Measurements from ENCODE around the gene ABTB2.

DNA sequence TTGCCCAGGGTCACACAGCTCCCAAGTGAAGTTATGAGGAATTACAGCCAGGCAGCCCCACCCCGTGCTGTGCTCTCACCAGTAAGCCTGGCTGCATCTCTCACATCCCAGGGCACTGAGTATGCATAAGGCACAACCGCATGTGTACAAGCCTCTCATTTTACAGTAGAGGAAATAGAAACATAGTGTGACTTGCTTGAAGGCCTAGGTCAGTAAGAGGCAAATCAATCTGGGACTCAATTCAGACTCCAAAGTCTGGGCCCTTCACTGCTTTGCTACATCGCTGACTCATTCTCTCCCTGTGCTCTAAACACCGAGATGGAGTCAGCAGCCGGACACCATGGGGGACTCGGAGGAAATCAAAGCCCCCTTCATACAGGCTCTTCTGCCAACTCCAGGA is 7.9 kb downstream of the ABTB2 start:
- TF ChIP-seq CTCF (IDR thresholded peaks at IDR 0.05) (no peak), POLR2A (IDR thresholded peaks at IDR 0.05) (no peak)
